ENCODE results near the gene SPDYE5. TPM values are rescaled to one million over a fixed set of nuclear protein-coding genes. Genes with fewer than 3 reads are reported as not detected.
"Not testable (repeated sequence)": the region's sequence is repeated elsewhere in the genome, so short reads cannot be mapped to it uniquely, and the experiment has no call there.

The SPDYE5 gene
- total RNA-seq, 1 experiment from 2014 or later, result not detected

GRCh38 chr7:75527224-75527722, 35.2 kb downstream of the SPDYE5 start:
- H3K27ac ChIP-seq, result peak overlapping the region; percentile 46
- H3K4me1 ChIP-seq, result peaks cover 15% of the 10 kb centered on the region
- DNase-seq, result peak in 1 of 2 experiments; percentile 20
- H3K9me3 ChIP-seq (replicated peaks); H3K27me3 ChIP-seq: not testable (repeated sequence)
- peaks cover 24% of the 10 kb centered on the region for H3K36me3 ChIP-seq
- peak overlapping the region; percentile 73 for H3K4me3 ChIP-seq

GRCh38 chr7:75531359-75531821, 39.3 kb downstream of the SPDYE5 start:
- H3K4me1 ChIP-seq, result peaks cover 17% of the 10 kb centered on the region
- H3K27ac ChIP-seq, result no peak overlapping the region
- H3K9me3 ChIP-seq (replicated peaks), result no peaks in the 10 kb centered on the region
- H3K4me3 ChIP-seq, result no peak overlapping the region
- peaks cover 2% of the 10 kb centered on the region; the same call in 1 of the 2 replicates for H3K36me3 ChIP-seq
- no peaks in the 10 kb centered on the region for H3K27me3 ChIP-seq
- DNase-seq, result peak; percentile 72 to 81

- Histone ChIP-seq H3K4me3 (no peak overlapping the region), H3K4me1 (peaks cover 17% of the 10 kb centered on the region), H3K36me3 (peaks cover 9% of the 10 kb centered on the region), H3K27ac (no peak overlapping the region), H3K27me3 (no peaks in the 10 kb centered on the region), H3K9me3 (replicated peaks) (no peaks in the 10 kb centered on the region)
- DNase-seq, result no peak
These were observed 40.5 kb downstream of the SPDYE5 start for GRCh38 chr7:75532639-75533038.

GRCh38 chr7:75533926-75534325, 41.8 kb downstream of the SPDYE5 start:
- H3K9me3 ChIP-seq (replicated peaks), result no peaks in the 10 kb centered on the region
- no peak overlapping the region for H3K4me3 ChIP-seq
- H3K27ac ChIP-seq, result no peak overlapping the region
- peaks cover 17% of the 10 kb centered on the region for H3K4me1 ChIP-seq
- DNase-seq, result no peak
- no peaks in the 10 kb centered on the region for H3K27me3 ChIP-seq
- H3K36me3 ChIP-seq, result peaks cover 15% of the 10 kb centered on the region

GRCh38 chr7:75534727-75535307, 42.7 kb downstream of the SPDYE5 start:
- peak in 1 of 2 experiments; percentile 13 for DNase-seq
- peaks cover 15% of the 10 kb centered on the region for H3K36me3 ChIP-seq
- no peaks in the 10 kb centered on the region for H3K27me3 ChIP-seq
- no peak overlapping the region for H3K4me3 ChIP-seq
- no peak overlapping the region for H3K27ac ChIP-seq
- peaks cover 17% of the 10 kb centered on the region for H3K4me1 ChIP-seq
- H3K9me3 ChIP-seq (replicated peaks), result no peaks in the 10 kb centered on the region

GRCh38 chr7:75536491-75536890, 44.4 kb downstream of the SPDYE5 start:
- Histone ChIP-seq H3K36me3 (peaks cover 17% of the 10 kb centered on the region), H3K4me1 (peaks cover 9% of the 10 kb centered on the region), H3K27ac (no peak overlapping the region), H3K27me3 (no peaks in the 10 kb centered on the region), H3K9me3 (replicated peaks) (no peaks in the 10 kb centered on the region), H3K4me3 (no peak overlapping the region)
- no peak for DNase-seq

- no peaks in the 10 kb centered on the region for H3K27me3 ChIP-seq
- DNase-seq, result no peak
- H3K4me3 ChIP-seq, result no peak overlapping the region
- no peaks in the 10 kb centered on the region for H3K9me3 ChIP-seq (replicated peaks)
- peaks cover 22% of the 10 kb centered on the region for H3K36me3 ChIP-seq
- H3K27ac ChIP-seq, result no peak overlapping the region
- peaks cover 4% of the 10 kb centered on the region; the same call in 1 of the 2 replicates for H3K4me1 ChIP-seq
These were observed 44.9 kb downstream of the SPDYE5 start for GRCh38 chr7:75536940-75537538.

GRCh38 chr7:75537731-75538130, 45.6 kb downstream of the SPDYE5 start:
- H3K27me3 ChIP-seq, result no peaks in the 10 kb centered on the region
- H3K9me3 ChIP-seq (replicated peaks), result no peaks in the 10 kb centered on the region
- no peak for DNase-seq
- H3K4me3 ChIP-seq, result no peak overlapping the region
- H3K36me3 ChIP-seq, result peaks cover 26% of the 10 kb centered on the region
- no peak overlapping the region for H3K27ac ChIP-seq
- no peaks in the 10 kb centered on the region; the same call in 1 of the 2 replicates for H3K4me1 ChIP-seq

GRCh38 chr7:75546237-75547015, 54.3 kb downstream of the SPDYE5 start:
- H3K9me3 ChIP-seq (replicated peaks), result no peaks in the 10 kb centered on the region
- no peaks in the 10 kb centered on the region for H3K27me3 ChIP-seq
- DNase-seq, result no peak
- no peak overlapping the region for H3K4me3 ChIP-seq
- no peak overlapping the region for H3K27ac ChIP-seq
- no peaks in the 10 kb centered on the region for H3K4me1 ChIP-seq
- peaks cover 43% of the 10 kb centered on the region for H3K36me3 ChIP-seq

Other genes with a start within 250 kb of the SPDYE5 start
- 0.20 and 1.8 TPM in 2 replicates for gene TRIM73, start 96.7 kb upstream of the SPDYE5 start, total RNA-seq (2014; rRNA removed; shearing (Covaris generic))
- 15.4 and 18.5 TPM in 2 replicates for gene POM121C, start 6.0 kb upstream of the SPDYE5 start, total RNA-seq (2014; rRNA removed; shearing (Covaris generic))
- gene HIP1, start 246.6 kb downstream of the SPDYE5 start, total RNA-seq (2014; rRNA removed; shearing (Covaris generic)), result 48.6 and 49.6 TPM in 2 replicates